ENCODE measurements around the gene MAP3K12.

The MAP3K12 gene

GRCh38 chr12:53502331-53502730 is 3.1 kb upstream of the MAP3K12 start:
- TF ChIP-seq, protein P1, sequence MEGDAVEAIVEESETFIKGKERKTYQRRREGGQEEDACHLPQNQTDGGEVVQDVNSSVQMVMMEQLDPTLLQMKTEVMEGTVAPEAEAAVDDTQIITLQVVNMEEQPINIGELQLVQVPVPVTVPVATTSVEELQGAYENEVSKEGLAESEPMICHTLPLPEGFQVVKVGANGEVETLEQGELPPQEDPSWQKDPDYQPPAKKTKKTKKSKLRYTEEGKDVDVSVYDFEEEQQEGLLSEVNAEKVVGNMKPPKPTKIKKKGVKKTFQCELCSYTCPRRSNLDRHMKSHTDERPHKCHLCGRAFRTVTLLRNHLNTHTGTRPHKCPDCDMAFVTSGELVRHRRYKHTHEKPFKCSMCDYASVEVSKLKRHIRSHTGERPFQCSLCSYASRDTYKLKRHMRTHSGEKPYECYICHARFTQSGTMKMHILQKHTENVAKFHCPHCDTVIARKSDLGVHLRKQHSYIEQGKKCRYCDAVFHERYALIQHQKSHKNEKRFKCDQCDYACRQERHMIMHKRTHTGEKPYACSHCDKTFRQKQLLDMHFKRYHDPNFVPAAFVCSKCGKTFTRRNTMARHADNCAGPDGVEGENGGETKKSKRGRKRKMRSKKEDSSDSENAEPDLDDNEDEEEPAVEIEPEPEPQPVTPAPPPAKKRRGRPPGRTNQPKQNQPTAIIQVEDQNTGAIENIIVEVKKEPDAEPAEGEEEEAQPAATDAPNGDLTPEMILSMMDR (IDR thresholded peaks at IDR 0.05) = no peak

GRCh38 chr12:53501615-53502181 is 2.4 kb upstream of the MAP3K12 start:
- TF ChIP-seq, protein P1 (IDR thresholded peaks at IDR 0.05) = no peak

GRCh38 chr12:53500776-53501614 is 1.7 kb upstream of the MAP3K12 start, which contains the start of gene TARBP2:
Gene TARBP2 (plus strand): TSS chr12:53501283. CDS start chr12:53501409, 126 bp downstream.
- TF ChIP-seq, protein P1 (IDR thresholded peaks at IDR 0.05) = no peak

DNA sequence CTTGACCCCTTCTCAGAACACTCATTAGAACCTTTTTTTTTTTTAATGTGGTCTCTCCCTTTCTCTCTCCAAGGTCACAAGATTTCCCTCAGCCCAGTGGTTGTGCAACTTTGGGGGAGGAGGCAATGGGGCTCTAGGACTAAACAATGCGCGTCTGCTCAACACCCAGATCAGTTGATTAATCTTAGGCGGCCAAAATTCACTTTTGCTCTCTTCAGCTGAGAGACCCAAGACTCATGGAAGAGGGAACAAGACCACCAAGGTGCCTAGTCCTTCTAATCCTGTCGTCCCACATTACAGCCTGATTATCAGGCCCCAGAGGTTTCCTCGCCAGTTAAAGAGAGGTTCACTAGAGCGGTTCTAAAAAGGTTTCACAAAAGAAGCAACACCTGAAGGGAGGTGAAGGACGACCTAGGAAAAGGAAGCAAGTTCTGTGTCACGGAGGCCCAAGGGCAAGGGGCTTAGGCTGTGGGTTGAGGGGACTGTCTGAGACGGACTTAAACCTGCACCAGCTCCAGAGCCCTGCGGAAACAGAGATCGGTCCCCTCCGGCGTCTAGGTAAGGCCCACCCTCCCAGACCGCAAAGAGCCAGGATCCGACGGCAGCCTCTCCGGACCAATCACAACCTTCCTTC is 1.0 kb upstream of the MAP3K12 start:
- TF ChIP-seq, protein P1 (IDR thresholded peaks at IDR 0.05) = no peak

DNA sequence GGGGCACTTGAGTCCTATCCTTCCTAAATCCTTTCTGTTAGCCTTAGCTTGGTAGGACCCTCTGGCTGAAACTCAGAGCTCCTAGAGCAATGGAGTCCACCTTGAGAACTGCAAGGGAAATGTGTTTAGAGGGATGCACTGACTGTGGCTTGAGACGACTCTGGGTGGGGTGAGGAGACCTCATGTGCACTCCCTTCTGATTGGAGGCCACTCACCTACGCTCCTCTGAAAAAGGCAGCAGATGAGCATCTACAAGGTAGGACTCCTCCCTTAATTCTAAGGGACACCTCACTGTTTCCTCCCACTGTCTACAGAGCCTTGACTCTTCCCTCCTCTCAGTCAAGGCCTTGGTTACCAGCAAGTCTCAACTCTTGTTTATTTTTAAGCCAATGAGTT is 1.0 kb downstream of the MAP3K12 start:
- TF ChIP-seq, protein P1 (IDR thresholded peaks at IDR 0.05) = no peak

- TF ChIP-seq, protein P1 (IDR thresholded peaks at IDR 0.05) = no peak
Measured at GRCh38 chr12:53497461-53497860, 1.8 kb downstream of the MAP3K12 start.

DNA sequence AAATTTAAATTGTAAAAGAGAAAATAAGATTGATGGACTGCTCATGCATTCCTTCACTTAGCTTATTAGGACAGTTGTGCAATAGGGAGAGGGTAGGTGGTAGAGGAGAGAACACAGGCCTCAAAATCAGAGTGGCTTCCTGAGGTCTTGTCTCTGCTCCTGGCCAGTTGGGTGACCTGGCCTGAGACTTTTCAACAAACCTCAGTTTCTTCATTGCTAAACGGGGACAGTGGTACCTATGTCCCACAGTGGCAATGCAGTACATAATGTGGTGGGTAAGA is 2.6 kb downstream of the MAP3K12 start:
- TF ChIP-seq, protein P1 (IDR thresholded peaks at IDR 0.05) = no peak

Measured in LNCAP (cell line).